Measurements from ENCODE around the gene FAM47B.

- TF ChIP-seq POLR2A (IDR thresholded peaks at IDR 0.05; ENCODE audit: low read length) (no peak), GATA1 (IDR thresholded peaks at IDR 0.05; ENCODE audit: low read depth, low read length) (no peak)
Observed at GRCh38 chrX:34972206-34972605, 29.6 kb downstream of the FAM47B start.

All from erythroblast (primary cell).